ENCODE measurements around the gene CTNNAL1. TPM values are rescaled to one million over a fixed set of nuclear protein-coding genes. Genes with fewer than 3 reads are reported as not detected.

CTNNAL1 gene
- total and polyA plus RNA-seq, 9 of the 15 experiments (the other 6 are each of a cell fraction or from before 2014, with no cell fraction given): 23.2 to 78.0 (median 46.7) TPM

DNA sequence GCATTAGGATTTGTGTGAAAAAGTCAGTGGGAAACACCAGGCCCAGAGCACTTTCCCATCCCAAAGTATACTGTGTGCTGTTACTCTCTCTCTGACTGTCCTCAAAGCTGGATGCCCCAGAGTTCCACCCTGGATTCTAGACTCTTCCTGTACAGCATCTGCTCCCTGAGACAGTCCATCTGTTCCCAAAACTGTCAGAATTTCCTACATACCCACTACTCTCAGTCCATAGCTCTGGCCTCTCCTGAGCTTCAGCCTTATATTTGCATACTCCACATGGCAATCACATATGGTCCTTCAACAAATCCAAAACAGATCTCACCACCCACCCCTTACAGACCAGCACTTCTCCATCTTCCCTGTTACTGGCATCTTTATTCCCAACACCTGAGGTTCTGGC, 88.8 kb downstream of the CTNNAL1 start:
- Histone ChIP-seq H3K9ac (ENCODE audit: insufficient read depth in 1 of 2, low read depth in 2 of 2, low read length in 2 of 2) (no peak overlapping the region), H3K27ac (ENCODE audit: extremely low read depth, low read depth, low read length) (no peak overlapping the region), H3K9me1 (ENCODE audit: control insufficient read depth, insufficient read depth, low read length) (no peaks in the 10 kb centered on the region), H3K4me2 (ENCODE audit: insufficient read depth, low read length) (no peak overlapping the region), H3K36me3 (ENCODE audit: control insufficient read depth, insufficient read depth, low read length) (peaks cover 89% of the 10 kb centered on the region), H3K27me3 (ENCODE audit: control insufficient read depth in 2 of 2, insufficient read depth in 2 of 2, low read length in 2 of 2) (no peaks in the 10 kb centered on the region), H3K9me3 (replicated peaks; ENCODE audit: control insufficient read depth, insufficient read depth, low read depth, low read length) (no peaks in the 10 kb centered on the region), H3K4me1 (replicated peaks in 1 of 2; ENCODE audit: control insufficient read depth in 2 of 2, insufficient read depth in 2 of 2, low read length in 2 of 2) (no peaks in the 10 kb centered on the region), H4K20me1 (replicated peaks; ENCODE audit: control insufficient read depth, insufficient read depth, low read length) (no peaks in the 10 kb centered on the region), H3K4me3 (no peak overlapping the region), H2AFZ (ENCODE audit: low read depth, low read length) (no peak overlapping the region), H3K79me2 (ENCODE audit: control insufficient read depth, insufficient read depth, low read length) (no peaks in the 10 kb centered on the region)
- FAIRE-seq: no peak
- ATAC-seq: no peak
- TF ChIP-seq CCAR2 (IDR thresholded peaks at IDR 0.05; ENCODE audit: low read depth, low read length): no peak
- no peak for TF ChIP-seq KAT7 (CRISPR knock-in tag; IDR thresholded peaks at IDR 0.05; ENCODE audit: borderline replicate concordance)
- TF ChIP-seq, protein P1, sequence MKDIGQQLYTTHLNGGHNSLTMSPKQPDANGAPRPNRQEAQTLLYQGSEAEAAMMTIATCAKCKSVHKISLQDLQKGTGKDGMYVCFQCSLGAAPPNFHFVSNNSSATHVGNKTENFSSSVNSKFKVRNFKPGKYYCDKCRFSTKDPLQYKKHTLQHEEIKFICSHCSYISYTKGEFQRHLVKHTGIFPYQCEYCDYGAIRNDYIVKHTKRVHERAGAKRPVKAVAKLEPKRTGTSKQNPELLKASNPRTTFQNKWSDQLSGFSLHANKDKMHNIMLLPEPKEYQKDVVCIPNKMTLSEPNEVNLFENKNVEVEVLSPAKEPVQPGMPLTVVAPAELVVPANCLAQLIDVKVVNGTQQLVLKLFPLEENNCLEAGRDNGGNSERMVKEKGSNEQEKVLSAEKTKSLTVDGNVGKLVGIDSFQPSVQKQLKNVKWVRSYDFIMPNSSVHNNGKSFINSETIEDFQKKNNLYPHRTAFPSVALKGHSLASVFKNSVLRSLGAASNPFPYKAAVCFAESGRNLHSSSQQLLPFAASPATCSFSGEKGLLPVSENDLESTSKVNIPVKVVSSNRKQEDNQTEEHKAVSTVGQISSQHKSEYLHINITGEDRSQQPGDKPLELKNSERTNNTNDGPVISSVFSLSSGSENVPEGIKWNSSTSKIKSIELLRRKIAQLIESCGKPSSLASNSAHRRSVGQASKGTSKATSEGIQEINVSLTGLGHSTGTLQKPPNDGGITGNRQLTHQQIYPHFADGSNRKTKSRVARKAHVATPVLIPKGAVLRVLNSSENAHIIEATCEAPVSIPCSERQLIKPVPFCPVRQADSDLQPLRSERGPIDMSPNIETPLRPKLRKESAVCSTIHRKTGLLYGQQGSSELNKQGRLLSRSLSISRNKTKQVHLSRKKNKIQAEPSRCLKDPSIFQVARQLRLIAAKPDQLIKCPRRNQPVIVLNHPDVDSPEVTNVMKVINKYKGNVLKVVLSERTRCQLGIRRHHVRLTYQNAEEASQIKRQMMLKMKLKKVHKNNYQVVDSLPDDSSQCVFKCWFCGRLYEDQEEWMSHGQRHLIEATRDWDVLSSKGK (CRISPR knock-in tag; IDR thresholded peaks at IDR 0.05): no peak
- TF ChIP-seq TOE1 (IDR thresholded peaks at IDR 0.05; ENCODE audit: borderline replicate concordance): no peak
- no peak for TF ChIP-seq TOE1 (CRISPR knock-in tag; IDR thresholded peaks at IDR 0.05; ENCODE audit: borderline replicate concordance, low read depth)
- no peak for TF ChIP-seq POLR2AphosphoS5 (IDR thresholded peaks at IDR 0.05; ENCODE audit: control insufficient read depth, insufficient read depth, low read depth, low read length)
- TF ChIP-seq, protein P2, sequence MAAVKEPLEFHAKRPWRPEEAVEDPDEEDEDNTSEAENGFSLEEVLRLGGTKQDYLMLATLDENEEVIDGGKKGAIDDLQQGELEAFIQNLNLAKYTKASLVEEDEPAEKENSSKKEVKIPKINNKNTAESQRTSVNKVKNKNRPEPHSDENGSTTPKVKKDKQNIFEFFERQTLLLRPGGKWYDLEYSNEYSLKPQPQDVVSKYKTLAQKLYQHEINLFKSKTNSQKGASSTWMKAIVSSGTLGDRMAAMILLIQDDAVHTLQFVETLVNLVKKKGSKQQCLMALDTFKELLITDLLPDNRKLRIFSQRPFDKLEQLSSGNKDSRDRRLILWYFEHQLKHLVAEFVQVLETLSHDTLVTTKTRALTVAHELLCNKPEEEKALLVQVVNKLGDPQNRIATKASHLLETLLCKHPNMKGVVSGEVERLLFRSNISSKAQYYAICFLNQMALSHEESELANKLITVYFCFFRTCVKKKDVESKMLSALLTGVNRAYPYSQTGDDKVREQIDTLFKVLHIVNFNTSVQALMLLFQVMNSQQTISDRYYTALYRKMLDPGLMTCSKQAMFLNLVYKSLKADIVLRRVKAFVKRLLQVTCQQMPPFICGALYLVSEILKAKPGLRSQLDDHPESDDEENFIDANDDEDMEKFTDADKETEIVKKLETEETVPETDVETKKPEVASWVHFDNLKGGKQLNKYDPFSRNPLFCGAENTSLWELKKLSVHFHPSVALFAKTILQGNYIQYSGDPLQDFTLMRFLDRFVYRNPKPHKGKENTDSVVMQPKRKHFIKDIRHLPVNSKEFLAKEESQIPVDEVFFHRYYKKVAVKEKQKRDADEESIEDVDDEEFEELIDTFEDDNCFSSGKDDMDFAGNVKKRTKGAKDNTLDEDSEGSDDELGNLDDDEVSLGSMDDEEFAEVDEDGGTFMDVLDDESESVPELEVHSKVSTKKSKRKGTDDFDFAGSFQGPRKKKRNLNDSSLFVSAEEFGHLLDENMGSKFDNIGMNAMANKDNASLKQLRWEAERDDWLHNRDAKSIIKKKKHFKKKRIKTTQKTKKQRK (IDR thresholded peaks at IDR 0.05; ENCODE audit: borderline replicate concordance, low read depth, low read length): no peak
- TF ChIP-seq ZFP1 (CRISPR knock-in tag; IDR thresholded peaks at IDR 0.05): no peak
- ChIA-PET POLR2A (interaction anchor here (1.0 kb wide), 1 partner anchor 9 kb away, joined by 3 read pairs; no protein-coding TSS in a partner anchor), CTCF (ENCODE audit: low intra/inter-chr PET ratio) (no interaction called here)
- no TSS peak for BruUV-seq (replicated peaks)
- in situ Hi-C loops (cut with MboI): no loop called here
- intact Hi-C loops (cut with micrococcal nuclease): no loop called here
- DNase-seq (ENCODE audit: extremely low read depth in 1 of 4, low spot score in 3 of 4): no peak
